Lower leg skin (tissue), 3 donors: ENCODE measurements around the gene RETSAT.

Source experiments
- POLR2A ChIP-seq, 2 donors: fragments of 450-650 bp; IDR thresholded peaks; one replicate each; pipeline ENCODE4 v1.6.1; 2016 to 2017; ENCODE audit warnings: antibody characterized with exemption in 2 of 2, mild to moderate bottlenecking in 1 of 2, moderate library complexity in 1 of 2
- TF ChIP-seq, protein P1 (sequence below), 3 donors: fragments of 450-650 bp; IDR thresholded peaks; one replicate each; pipeline ENCODE4 v1.5.1; 2016; ENCODE audit warnings: antibody characterized with exemption in 3 of 3, mild to moderate bottlenecking in 3 of 3, moderate library complexity in 2 of 3

DNA sequence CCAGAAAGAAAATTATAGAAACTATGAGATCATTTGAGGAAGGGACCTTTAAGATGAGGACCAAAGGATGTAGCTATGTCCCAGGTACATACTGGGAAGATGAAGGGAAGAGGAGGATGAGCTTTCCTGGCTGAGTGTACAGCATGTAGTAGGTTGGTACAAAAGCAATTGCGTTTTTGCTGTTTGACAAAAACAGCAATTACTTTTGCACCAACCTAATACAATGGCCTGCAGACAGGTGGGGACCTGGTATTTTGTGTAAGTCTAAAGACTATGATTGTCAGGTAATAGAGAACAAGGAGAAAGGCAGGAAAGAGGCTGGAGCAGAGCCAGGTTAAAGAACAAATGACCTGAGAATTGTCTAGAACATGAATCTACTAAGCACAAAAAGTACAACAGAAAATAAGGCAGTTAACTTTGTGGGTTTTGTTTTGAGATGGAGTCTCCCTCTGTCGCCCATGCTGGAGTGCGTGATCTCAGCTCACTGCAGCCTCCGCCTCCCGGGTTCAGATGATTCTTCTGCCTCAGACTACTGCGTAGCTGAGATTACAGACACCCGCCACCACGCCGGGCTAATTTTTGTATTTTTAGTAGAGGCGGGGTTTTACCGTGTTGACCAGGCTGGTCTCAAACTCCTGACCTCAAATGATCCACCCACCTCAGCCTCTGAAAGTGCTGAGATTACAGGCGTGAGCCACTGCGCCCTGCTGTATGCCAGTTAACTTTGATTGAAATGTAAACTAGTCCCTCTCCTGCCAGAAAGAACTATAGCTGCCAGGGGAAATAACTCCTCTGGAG, 23.3 kb downstream of the RETSAT start:
- TF ChIP-seq, protein P1, sequence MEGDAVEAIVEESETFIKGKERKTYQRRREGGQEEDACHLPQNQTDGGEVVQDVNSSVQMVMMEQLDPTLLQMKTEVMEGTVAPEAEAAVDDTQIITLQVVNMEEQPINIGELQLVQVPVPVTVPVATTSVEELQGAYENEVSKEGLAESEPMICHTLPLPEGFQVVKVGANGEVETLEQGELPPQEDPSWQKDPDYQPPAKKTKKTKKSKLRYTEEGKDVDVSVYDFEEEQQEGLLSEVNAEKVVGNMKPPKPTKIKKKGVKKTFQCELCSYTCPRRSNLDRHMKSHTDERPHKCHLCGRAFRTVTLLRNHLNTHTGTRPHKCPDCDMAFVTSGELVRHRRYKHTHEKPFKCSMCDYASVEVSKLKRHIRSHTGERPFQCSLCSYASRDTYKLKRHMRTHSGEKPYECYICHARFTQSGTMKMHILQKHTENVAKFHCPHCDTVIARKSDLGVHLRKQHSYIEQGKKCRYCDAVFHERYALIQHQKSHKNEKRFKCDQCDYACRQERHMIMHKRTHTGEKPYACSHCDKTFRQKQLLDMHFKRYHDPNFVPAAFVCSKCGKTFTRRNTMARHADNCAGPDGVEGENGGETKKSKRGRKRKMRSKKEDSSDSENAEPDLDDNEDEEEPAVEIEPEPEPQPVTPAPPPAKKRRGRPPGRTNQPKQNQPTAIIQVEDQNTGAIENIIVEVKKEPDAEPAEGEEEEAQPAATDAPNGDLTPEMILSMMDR (IDR thresholded peaks at IDR 0.05), result no peak
- TF ChIP-seq POLR2A (IDR thresholded peaks at IDR 0.05), result no peak
